Sigmoid colon (tissue), 7 donors: ENCODE measurements around the gene TMCO2. TPM values are rescaled to one million over a fixed set of nuclear protein-coding genes. Genes with fewer than 3 reads are reported as not detected.

Experiments used
- DNase-seq: peaks from one replicate; pipeline ENCODE4 v3.0.0-alpha.2; 2019
- H3K27ac ChIP-seq, 4 donors: fragments of 200-600 bp; sonication (generic); one replicate each; pipeline ENCODE4 v1.5.1; 2016 to 2019; ENCODE audit warnings: mild to moderate bottlenecking in 1 of 4
- H3K27me3 ChIP-seq, 3 donors: fragments of 200-600 bp; sonication (generic); one replicate each; pipeline ENCODE4 v1.5.1; 2019; ENCODE audit warnings: mild to moderate bottlenecking in 1 of 3
- H3K36me3 ChIP-seq, 4 donors: fragments of 200-600 bp; sonication (generic); one replicate each; pipeline ENCODE4 v1.5.1; 2016 to 2019
- H3K4me1 ChIP-seq, 4 donors: fragments of 200-600 bp; sonication (generic); one replicate each; pipeline ENCODE4 v1.5.1; 2017 to 2019
- H3K4me3 ChIP-seq, 4 donors: fragments of 200-600 bp; sonication (generic); one replicate each; pipeline ENCODE4 v1.5.1; 2017 to 2019; ENCODE audit warnings: mild to moderate bottlenecking in 2 of 4, moderate library complexity in 1 of 4
- H3K9me3 ChIP-seq, 4 donors: fragments of 200-600 bp in 3 of 4; sonication (generic) in 3 of 4; one replicate each; pipeline versions ENCODE4 v1.5.1 to v1.6.1; 2013 to 2019
- EP300 ChIP-seq, 4 donors: sonication (generic); formaldehyde crosslinking; IDR thresholded peaks; one replicate each; pipeline ENCODE4 v1.6.1; 2017; ENCODE audit warnings: antibody characterized with exemption in 4 of 4
- POLR2A ChIP-seq, 2 donors: fragments of 450-650 bp; IDR thresholded peaks; one replicate each; pipeline ENCODE4 v1.6.1; 2016; ENCODE audit warnings: antibody characterized with exemption in 2 of 2, mild to moderate bottlenecking in 2 of 2, moderate library complexity in 2 of 2
- POLR2AphosphoS5 ChIP-seq, 4 donors: sonication (generic); formaldehyde crosslinking; IDR thresholded peaks; one replicate each; pipeline ENCODE4 v1.6.1; 2017; ENCODE audit warnings: antibody characterized with exemption in 4 of 4
- WGBS, 2 donors: extraction: QIAGEN DNeasy Blood & Tissue Kit; methylation state at CpG; one replicate each; pipeline ENCODE4 v1.1.7; 2013; 5-methylcytosine and 5-hydroxymethylcytosine counted together
- intact Hi-C: fragments of 100-400 bp; cut with DNase I; formaldehyde crosslinking; loops from one replicate; pipeline ENCODE4 v1.15.1; 2023
- polyA plus RNA-seq, 3 donors: library from polyadenylated mRNA; stranded (reverse); fragments of 200-250 nt; gene quantifications; one replicate each; pipeline ENCODE4 v1.2.3, GENCODE V29; 2013
- total RNA-seq, 4 donors: library from RNA; depleted of rRNA; stranded (reverse); fragments of >200 nt; gene quantifications; one replicate each; pipeline ENCODE4 v1.1.0, GENCODE V29; 2016
- TF ChIP-seq, protein P1 (sequence below), 4 experiments: fragments of 450-650 bp in 3 of 4; fragments of 200-600 bp in 1 of 4; IDR thresholded peaks; one replicate each; pipeline ENCODE4 v1.5.1; 2016 to 2019; ENCODE audit warnings: antibody characterized with exemption in 4 of 4, mild to moderate bottlenecking in 3 of 4, moderate library complexity in 2 of 4
- donor health status: healthy with polysubstance abuse.
- donor health status: Bipolar disorder and iron deficiency.
- donor health status: healthy.

Gene TMCO2
- total and polyA plus RNA-seq, 7 donors, result not detected

DNA sequence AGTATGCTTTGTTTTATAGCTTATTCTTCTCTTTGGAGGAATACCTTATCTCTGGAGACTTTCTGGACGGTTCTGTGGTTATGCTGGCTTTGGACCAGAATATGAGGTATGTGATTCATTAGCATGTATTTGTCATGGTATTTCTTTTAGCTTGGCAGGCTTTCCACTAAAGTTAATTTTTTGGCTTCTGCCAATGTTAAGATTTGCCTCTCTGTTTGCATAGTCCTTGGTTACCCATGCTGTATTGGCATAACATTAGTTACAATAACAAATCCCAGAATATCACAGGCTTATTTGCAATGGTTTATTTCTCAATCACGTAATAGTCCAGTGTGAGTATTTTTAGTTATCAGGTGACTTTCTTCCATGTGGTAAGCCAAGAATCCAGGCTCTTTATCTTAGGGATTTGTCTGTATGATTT lies 20.0 kb downstream of the TMCO2 start:
- no peak for TF ChIP-seq POLR2A (IDR thresholded peaks at IDR 0.05)
- TF ChIP-seq, protein P1, sequence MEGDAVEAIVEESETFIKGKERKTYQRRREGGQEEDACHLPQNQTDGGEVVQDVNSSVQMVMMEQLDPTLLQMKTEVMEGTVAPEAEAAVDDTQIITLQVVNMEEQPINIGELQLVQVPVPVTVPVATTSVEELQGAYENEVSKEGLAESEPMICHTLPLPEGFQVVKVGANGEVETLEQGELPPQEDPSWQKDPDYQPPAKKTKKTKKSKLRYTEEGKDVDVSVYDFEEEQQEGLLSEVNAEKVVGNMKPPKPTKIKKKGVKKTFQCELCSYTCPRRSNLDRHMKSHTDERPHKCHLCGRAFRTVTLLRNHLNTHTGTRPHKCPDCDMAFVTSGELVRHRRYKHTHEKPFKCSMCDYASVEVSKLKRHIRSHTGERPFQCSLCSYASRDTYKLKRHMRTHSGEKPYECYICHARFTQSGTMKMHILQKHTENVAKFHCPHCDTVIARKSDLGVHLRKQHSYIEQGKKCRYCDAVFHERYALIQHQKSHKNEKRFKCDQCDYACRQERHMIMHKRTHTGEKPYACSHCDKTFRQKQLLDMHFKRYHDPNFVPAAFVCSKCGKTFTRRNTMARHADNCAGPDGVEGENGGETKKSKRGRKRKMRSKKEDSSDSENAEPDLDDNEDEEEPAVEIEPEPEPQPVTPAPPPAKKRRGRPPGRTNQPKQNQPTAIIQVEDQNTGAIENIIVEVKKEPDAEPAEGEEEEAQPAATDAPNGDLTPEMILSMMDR (IDR thresholded peaks at IDR 0.05), result no peak
- TF ChIP-seq POLR2AphosphoS5 (IDR thresholded peaks at IDR 0.05), result peak in 3 of 4 donors; percentile 47 to 73 (median 60)
- peak in 3 of 4 donors; percentile 36 to 60 (median 48) for TF ChIP-seq EP300 (IDR thresholded peaks at IDR 0.05)
- H3K27ac ChIP-seq, result peak overlapping the region; percentile 50 to 83 (median 69)
- H3K9me3 ChIP-seq, result no peaks in the 10 kb centered on the region
- H3K36me3 ChIP-seq, result peaks cover 0 to 74% (median 25%) of the 10 kb centered on the region in 4 donors
- no peaks in the 10 kb centered on the region for H3K27me3 ChIP-seq
- intact Hi-C loops, result no loop called here
- peak overlapping the region in 1 of 4 donors; percentile 4 for H3K4me3 ChIP-seq
- peaks cover 0 to 44% (median 36%) of the 10 kb centered on the region in 4 donors for H3K4me1 ChIP-seq
- DNase-seq, result no peak
- WGBS, 2 donors, result 57 to 76% methylated on average over 2 of the region's 2 CpGs

DNA sequence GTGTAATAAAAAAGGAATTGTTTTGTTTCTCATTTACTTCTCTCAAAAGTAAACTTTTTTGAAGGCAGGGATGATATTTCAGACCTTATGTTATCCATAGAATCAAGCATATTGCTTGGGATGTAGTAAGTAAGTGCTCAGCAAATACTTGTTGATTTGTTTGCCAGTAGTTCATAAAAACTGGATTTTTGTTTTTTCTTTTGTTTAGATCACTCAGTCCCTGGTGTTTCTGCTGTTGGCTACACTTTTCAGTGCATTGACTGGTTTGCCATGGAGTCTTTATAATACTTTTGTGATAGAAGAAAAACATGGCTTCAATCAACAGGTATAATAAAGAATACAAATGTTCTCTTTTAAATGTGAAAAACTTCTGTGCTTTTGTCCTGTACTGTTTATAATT lies 20.5 kb downstream of the TMCO2 start:
- H3K4me1 ChIP-seq, result peaks cover 0 to 40% (median 32%) of the 10 kb centered on the region in 4 donors
- H3K9me3 ChIP-seq, result no peaks in the 10 kb centered on the region
- H3K27ac ChIP-seq, result peak overlapping the region; percentile 35 to 83 (median 69)
- peaks cover 0 to 74% (median 25%) of the 10 kb centered on the region in 4 donors for H3K36me3 ChIP-seq
- no peak for DNase-seq
- no peaks in the 10 kb centered on the region for H3K27me3 ChIP-seq
- TF ChIP-seq POLR2A (IDR thresholded peaks at IDR 0.05) (no peak), POLR2AphosphoS5 (IDR thresholded peaks at IDR 0.05) (no peak), EP300 (IDR thresholded peaks at IDR 0.05) (no peak)
- TF ChIP-seq, protein P1 (IDR thresholded peaks at IDR 0.05), result no peak
- intact Hi-C loops, result no loop called here
- no peak overlapping the region for H3K4me3 ChIP-seq

DNA sequence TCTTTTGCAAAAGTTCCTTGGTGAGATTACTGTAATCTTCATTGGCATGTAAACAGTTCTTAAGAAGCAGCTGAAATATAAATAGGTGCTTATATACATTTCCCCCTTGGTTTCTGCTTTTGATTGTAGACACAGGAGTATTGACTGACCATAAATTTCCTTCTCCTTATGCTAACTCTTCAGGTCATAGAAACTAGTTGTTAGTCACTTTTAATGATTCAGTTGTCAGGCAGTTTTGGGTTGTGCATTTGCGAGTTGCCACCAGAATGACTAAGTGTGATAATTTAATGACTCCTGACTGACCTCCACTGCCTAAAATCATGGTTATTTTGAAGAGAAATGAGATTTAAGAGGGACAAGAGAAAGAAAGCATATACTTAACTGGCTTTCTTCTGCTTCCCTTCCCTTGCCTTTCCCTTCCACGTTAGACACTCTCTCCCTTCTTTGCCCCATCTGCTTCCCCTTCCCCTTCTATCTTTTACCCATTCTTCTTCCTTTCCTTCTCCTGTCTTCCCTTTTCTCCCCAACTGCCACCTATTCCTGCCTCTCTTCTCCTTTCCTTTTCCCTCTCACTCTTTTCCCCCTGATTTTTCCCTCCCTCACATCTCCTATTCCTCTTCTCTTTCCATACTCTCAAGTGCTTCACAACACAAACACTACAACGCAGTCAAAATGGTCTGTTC lies 22.6 kb downstream of the TMCO2 start:
- Histone ChIP-seq H3K4me3 (no peak overlapping the region), H3K36me3 (peaks cover 0 to 73% (median 29%) of the 10 kb centered on the region in 4 donors), H3K27me3 (no peaks in the 10 kb centered on the region), H3K27ac (no peak overlapping the region), H3K9me3 (no peaks in the 10 kb centered on the region), H3K4me1 (peaks cover 0 to 28% (median 20%) of the 10 kb centered on the region in 4 donors)
- WGBS, 2 donors, result 60 to 72% methylated on average over 3 of the region's 3 CpGs
- no peak for DNase-seq
- TF ChIP-seq EP300 (IDR thresholded peaks at IDR 0.05) (no peak), POLR2AphosphoS5 (IDR thresholded peaks at IDR 0.05) (no peak), POLR2A (IDR thresholded peaks at IDR 0.05) (no peak)
- TF ChIP-seq, protein P1 (IDR thresholded peaks at IDR 0.05), result no peak
- intact Hi-C loops, result no loop called here

DNA sequence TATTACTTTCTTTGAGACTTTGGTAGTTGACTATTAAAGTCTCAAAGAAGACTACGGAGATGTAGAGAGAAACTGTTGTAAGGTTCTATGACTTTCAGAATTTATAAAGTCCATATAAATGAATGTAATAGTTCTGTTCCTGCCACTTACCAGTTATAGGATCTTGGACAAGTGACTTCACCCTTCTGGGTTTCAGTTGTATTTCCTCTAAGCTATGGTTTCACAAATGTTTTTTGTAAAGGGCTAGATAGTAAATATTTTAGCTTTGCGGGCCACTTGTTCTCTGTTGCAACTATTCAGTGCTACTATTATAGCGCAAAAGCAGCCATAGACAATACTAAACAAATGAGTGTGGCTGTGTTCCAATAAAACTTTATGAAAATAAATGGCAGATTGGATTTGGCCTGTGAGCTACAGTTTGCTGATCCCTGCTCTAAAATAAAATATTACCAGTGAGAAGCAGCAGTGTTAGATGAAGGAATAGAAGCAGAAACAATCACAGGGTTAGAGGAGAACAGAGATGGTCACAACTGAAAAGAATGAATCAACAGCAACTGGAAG lies 25.0 kb downstream of the TMCO2 start:
- Histone ChIP-seq H3K36me3 (peaks cover 0 to 92% (median 29%) of the 10 kb centered on the region in 4 donors), H3K4me3 (no peak overlapping the region), H3K9me3 (no peaks in the 10 kb centered on the region), H3K4me1 (peaks cover 0 to 21% (median 10%) of the 10 kb centered on the region in 4 donors), H3K27ac (no peak overlapping the region), H3K27me3 (no peaks in the 10 kb centered on the region)
- DNase-seq, result no peak
- TF ChIP-seq POLR2AphosphoS5 (IDR thresholded peaks at IDR 0.05) (no peak), EP300 (IDR thresholded peaks at IDR 0.05) (no peak), POLR2A (IDR thresholded peaks at IDR 0.05) (no peak)
- TF ChIP-seq, protein P1 (IDR thresholded peaks at IDR 0.05), result no peak
- 92 to 94% methylated on average over 3 of the region's 3 CpGs for WGBS, 2 donors
- intact Hi-C loops, result no loop called here
